GM19035 (cell line): ENCODE data around the gene KRT81.
"Not testable (repeated sequence)": the region's sequence is repeated elsewhere in the genome, so short reads cannot be mapped to it uniquely, and the experiment has no call there.

Experiments used
- ATAC-seq: cut with Tn5 transposase; IDR thresholded peaks from one replicate; pipeline ENCODE4 v1.9.1; 2021; ENCODE audit not compliant: unreplicated experiment

Gene KRT81

GRCh38 chr12:52318241-52318990 is 27.1 kb upstream of the KRT81 start:
- ATAC-seq = no peak

- no peak for ATAC-seq
Observed at GRCh38 chr12:52317468-52318052, 26.2 kb upstream of the KRT81 start.

GRCh38 chr12:52316701-52317100 is 25.4 kb upstream of the KRT81 start:
- ATAC-seq = no peak

- no peak for ATAC-seq
Observed at GRCh38 chr12:52316290-52316689, 25.0 kb upstream of the KRT81 start.

DNA sequence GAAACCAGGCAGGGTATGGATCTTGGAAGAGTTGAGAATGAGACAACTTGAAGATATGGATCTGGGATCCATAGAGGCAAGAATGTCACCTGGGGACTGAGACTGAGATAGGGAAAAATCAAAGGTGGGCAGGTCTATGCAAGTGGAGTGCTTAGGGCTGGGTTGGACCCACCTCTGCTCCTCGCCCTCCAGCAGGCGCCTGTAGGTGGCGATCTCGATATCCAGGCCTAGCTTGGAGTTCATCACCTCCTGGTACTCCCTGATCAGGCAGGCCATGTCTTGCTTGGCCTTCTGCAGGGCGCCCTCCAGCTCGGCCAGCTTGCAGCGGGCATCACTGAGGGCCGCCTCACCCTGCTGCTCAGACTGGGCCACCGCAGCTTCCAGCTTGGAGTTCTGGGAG is 24.4 kb upstream of the KRT81 start:
- not testable (repeated sequence) for ATAC-seq

GRCh38 chr12:52314511-52314910 is 23.2 kb upstream of the KRT81 start:
- ATAC-seq = no peak

DNA sequence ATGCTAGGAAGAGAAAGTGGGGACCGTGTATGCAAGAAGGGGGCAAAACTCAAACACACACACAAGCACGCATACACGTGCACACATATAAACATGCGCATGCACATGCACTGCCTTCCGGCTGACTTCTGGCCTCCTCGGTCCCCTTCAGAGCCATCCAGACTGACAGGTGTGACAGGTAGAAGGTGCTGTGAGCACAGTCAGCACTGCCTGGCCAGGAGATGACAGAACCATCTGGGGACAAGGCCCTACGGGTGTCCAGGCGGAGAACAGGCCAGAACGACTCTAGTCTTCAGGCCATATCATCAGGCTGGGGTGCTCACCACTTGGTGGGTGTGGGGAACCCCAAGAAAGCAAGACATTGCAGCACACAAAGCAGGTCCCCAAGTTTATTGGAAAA is 22.6 kb upstream of the KRT81 start:
- no peak for ATAC-seq

DNA sequence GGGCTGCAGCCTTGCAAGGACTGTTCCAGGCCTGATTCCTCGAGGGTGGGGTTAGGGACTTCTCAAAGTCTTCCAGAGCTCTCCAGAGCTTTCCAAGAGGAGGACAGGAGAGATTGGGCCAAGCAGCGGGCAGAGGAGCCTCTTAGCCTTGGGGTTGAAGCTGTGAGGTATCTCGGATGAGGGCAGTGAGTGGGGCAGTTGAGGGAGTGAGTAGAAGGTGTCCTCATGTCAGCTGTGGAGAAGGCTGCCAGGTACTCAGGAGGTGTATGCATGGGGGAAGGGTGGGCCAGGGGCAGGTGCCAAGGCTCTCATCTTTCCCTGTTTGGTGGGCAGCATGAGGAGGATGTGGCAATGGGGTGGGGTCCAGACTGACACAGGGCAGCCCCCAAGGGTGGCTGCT is 22.1 kb upstream of the KRT81 start:
- no peak for ATAC-seq

DNA sequence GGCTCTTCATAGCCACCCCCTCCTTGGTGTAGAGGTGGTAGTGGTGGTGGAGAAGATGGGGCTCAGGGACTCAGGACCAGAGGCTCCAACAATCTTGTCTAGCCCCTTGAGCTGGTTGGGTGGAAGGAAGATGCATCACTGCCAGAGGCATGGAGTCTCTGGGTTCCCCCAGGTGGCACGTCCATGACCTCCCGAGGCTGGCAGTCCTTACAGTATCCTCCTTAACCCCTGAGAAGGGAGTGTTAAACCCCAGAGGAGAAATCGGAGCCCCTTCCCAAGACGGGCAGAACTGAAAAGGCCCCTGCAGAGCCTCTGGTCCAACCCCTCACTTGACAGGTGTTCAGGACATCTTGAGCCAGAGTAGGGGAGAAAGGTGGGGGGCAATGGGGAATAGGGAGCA is 20.8 kb upstream of the KRT81 start:
- ATAC-seq = no peak

- ATAC-seq = no peak
Observed at GRCh38 chr12:52311285-52311648, 19.9 kb upstream of the KRT81 start.

GRCh38 chr12:52310622-52311284 is 19.4 kb upstream of the KRT81 start:
- ATAC-seq = no peak

- ATAC-seq = no peak
Observed at GRCh38 chr12:52308806-52309425, 17.6 kb upstream of the KRT81 start.

- ATAC-seq = no peak
Observed at GRCh38 chr12:52307836-52308805, 16.8 kb upstream of the KRT81 start.

DNA sequence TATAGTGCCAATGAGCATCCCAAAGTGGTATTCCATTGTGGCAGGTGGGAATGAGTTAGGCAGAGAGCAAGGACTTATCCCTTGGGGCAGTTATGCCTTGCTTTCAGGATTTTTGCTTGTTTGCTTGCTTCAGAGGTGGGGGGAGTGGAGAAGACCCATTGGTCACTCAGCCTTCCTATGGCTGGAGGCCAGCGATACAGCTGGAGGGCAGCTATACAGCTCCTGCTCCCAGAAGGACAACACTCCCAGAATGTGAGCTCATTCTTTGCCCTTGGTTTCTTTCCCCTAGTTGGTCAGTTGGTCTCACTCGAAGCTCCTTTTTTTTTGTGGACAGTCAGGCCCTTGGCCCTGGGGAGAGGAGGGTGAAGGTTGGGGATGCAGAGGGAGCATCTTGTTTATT is 15.4 kb upstream of the KRT81 start:
- no peak for ATAC-seq

DNA sequence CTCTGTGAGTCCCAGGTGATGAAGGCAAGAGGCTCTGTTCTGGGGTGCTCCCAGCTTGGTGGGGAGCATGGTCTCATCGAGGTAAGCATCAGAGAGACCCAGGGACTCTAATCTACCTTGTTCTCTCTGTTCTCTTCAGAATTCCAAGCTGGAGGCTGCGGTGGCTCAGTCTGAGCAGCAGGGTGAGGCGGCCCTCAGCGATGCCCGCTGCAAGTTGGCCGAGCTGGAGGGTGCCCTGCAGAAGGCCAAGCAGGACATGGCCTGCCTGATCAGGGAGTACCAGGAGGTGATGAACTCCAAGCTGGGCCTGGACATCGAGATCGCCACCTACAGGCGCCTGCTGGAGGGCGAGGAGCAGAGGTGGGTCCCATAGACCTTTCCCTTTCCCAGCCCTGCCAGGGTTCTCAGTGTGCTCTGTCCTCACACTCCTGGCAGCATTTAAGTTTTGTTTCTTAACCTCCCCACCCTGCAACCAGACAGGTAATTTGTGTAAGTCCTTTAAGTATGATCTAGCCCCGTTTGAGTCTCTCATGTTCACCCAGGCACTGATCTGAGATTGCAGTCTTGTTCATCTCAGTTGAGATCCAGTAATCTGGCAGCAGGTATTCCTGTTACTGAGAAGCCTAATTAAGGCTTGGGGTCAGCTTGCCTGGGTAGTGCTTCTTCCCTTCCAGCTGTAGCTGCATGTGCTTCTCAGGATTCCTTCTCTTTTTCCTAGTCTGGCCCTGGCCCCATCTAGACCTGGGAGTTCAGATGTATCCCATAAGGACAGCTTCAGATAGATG is 14.8 kb upstream of the KRT81 start:
- no peak for ATAC-seq

DNA sequence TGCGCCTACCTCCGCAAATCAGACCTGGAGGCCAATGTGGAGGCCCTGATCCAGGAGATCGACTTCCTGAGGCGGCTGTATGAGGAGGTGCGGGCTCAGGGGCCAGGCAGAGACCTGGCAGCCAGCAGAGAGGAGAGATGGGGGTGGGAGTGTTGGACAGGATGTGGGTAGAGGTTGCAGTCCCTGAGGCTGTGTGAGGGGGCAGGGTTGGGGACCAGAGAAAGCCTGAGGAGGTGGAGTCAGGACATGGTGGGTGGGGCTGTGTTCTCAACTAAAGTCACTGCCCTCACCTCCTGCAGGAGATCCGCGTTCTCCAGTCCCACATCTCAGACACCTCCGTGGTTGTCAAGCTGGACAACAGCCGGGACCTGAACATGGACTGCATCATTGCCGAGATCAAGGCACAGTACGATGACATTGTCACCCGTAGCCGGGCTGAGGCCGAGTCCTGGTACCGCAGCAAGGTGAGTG is 13.6 kb upstream of the KRT81 start:
- peak; percentile 90 for ATAC-seq

DNA sequence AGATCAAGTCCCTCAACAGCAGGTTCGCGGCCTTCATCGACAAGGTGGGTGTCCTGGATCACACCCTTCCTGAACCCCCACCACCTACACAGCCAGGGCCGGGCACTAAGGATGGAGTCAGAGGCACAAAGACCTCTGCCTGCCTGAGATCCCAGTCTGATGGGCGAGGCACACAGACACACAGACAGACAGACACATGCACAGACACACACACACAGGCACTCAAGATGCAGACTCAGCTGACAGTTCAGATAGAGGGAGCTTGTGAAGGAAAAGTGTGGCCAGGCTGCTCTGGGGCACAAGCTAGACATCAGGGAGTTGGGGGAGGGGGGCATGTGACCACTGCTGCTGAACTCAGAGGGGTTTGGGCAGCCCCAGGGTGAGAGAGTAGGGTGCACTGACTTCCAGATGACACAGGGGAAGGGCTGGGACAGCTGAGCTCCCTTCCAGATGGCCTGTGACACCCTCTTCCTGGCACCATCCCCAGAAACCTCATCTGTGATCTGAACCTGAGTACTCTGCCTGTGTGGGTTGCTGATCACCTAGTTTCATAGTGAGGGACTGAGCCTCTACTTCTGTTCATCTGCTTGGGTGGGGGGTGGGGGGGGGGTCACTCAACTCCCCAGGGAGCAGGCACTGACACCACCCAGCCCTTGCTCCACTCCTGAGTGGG is 11.0 kb upstream of the KRT81 start:
- ATAC-seq = not testable (repeated sequence)

DNA sequence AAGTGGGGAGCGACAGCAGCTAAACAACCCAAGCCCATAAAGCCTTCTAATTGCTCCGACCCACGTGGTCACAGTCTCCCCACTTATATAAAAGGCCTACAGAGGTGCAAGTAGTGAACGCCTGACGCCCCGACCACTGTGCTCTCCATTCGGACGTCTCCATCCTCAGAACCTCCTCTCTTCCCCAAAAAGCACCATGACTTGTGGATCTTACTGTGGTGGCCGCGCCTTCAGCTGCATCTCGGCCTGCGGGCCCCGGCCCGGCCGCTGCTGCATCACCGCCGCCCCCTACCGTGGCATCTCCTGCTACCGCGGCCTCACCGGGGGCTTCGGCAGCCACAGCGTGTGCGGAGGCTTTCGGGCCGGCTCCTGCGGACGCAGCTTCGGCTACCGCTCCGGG is 10.4 kb upstream of the KRT81 start:
- ATAC-seq = not testable (repeated sequence)
